ENCODE results near the gene EFNA1. TPM values are rescaled to one million over a fixed set of nuclear protein-coding genes. Genes with fewer than 3 reads are reported as not detected.

Gene EFNA1
- total RNA-seq, 1 donor from 2014 or later = 100.0 TPM

GRCh38 chr1:155124503-155125463 is 2.9 kb upstream of the EFNA1 start:
- DNase-seq (ENCODE audit: low spot score) = no peak

GRCh38 chr1:155125511-155125945 is 2.1 kb upstream of the EFNA1 start:
- DNase-seq (ENCODE audit: low spot score) = no peak

GRCh38 chr1:155125946-155126555 is 1.6 kb upstream of the EFNA1 start:
- DNase-seq (ENCODE audit: low spot score) = peak; percentile 90

- DNase-seq (ENCODE audit: low spot score) = no peak
These were observed 1.0 kb upstream of the EFNA1 start for GRCh38 chr1:155126556-155127104.

- DNase-seq (ENCODE audit: low spot score) = no peak
These were observed 485 bp downstream of the EFNA1 start for GRCh38 chr1:155127967-155128754.

- peak; percentile 72 for DNase-seq (ENCODE audit: low spot score)
These were observed 1.2 kb downstream of the EFNA1 start for GRCh38 chr1:155128755-155129473.

- DNase-seq (ENCODE audit: low spot score) = no peak
These were observed 2.8 kb downstream of the EFNA1 start for GRCh38 chr1:155130272-155131006.

GRCh38 chr1:155131285-155131684 is 3.6 kb downstream of the EFNA1 start:
- DNase-seq (ENCODE audit: low spot score) = peak; percentile 63

GRCh38 chr1:155131856-155132255 is 4.2 kb downstream of the EFNA1 start:
- DNase-seq (ENCODE audit: low spot score) = no peak

GRCh38 chr1:155133799-155134281 is 6.2 kb downstream of the EFNA1 start:
- no peak for DNase-seq (ENCODE audit: low spot score)

- DNase-seq (ENCODE audit: low spot score) = no peak
These were observed 6.6 kb downstream of the EFNA1 start for GRCh38 chr1:155134322-155134721.

- DNase-seq (ENCODE audit: low spot score) = peak; percentile 89
These were observed 7.3 kb downstream of the EFNA1 start for GRCh38 chr1:155134880-155135414.

- DNase-seq (ENCODE audit: low spot score) = peak; percentile 95
These were observed 7.8 kb downstream of the EFNA1 start, which contains the start of gene SLC50A1 for GRCh38 chr1:155135415-155136028. SLC50A1 (plus strand) TSS chr1:155135852; CDS start chr1:155135912, 60 bp downstream.

GRCh38 chr1:155136748-155137147 is 9.1 kb downstream of the EFNA1 start:
- DNase-seq (ENCODE audit: low spot score) = no peak

GRCh38 chr1:155137154-155137949 is 9.7 kb downstream of the EFNA1 start:
- DNase-seq (ENCODE audit: low spot score) = no peak

- DNase-seq (ENCODE audit: low spot score) = peak; percentile 87
These were observed 12.4 kb downstream of the EFNA1 start, which contains the start of gene DPM3 for GRCh38 chr1:155139895-155140629. DPM3 (minus strand) TSS chr1:155140531; CDS start chr1:155140240, 291 bp downstream.

GRCh38 chr1:155140630-155140953 is 12.9 kb downstream of the EFNA1 start:
- DNase-seq (ENCODE audit: low spot score) = no peak

- DNase-seq (ENCODE audit: low spot score) = no peak
These were observed 14.1 kb downstream of the EFNA1 start for GRCh38 chr1:155141749-155142148.
